Kidney (tissue), 14 donors: Measurements from ENCODE around the gene ZNF618. TPM values are rescaled to one million over a fixed set of nuclear protein-coding genes. Genes with fewer than 3 reads are reported as not detected.

Experiments
- DNase-seq, 5 donors: peaks; one replicate each; pipeline ENCODE4 v3.0.0-alpha.2; 2013 to 2020
- FAIRE-seq: peaks from 2 replicates; lab custom pipeline; 2012; peaks lifted over from hg19 to GRCh38; lab: Jason Lieb, UNC
- H3K27ac ChIP-seq, 2 donors: one replicate each; pipeline ENCODE4 v1.7.0; 2013; ENCODE audit warnings: low read depth in 2 of 2, low read length in 2 of 2, inconsistent platforms in 1 of 2
- H3K27me3 ChIP-seq: one replicate; pipeline ENCODE4 v1.7.1; 2013; ENCODE audit warnings: low read length, inconsistent platforms; ENCODE audit not compliant: control insufficient read depth, insufficient read depth
- H3K36me3 ChIP-seq, 3 donors: one replicate each; pipeline versions ENCODE4 v1.7.0 to v1.7.1; 2013; ENCODE audit warnings: low read length in 3 of 3, control low read depth in 1 of 3, inconsistent platforms in 1 of 3; ENCODE audit not compliant: insufficient read depth in 3 of 3, control insufficient read depth in 2 of 3
- H3K4me1 ChIP-seq, 3 donors: one replicate each; pipeline versions ENCODE4 v1.7.0 to v1.7.1; 2013; ENCODE audit warnings: low read length in 3 of 3, inconsistent platforms in 1 of 3, low read depth in 1 of 3; ENCODE audit not compliant: control insufficient read depth in 2 of 3, insufficient read depth in 2 of 3
- H3K4me3 ChIP-seq, 3 donors: one replicate each; pipeline versions ENCODE4 v1.7.0 to v1.8.1; 2013; ENCODE audit warnings: low read length in 3 of 3, control low read depth in 1 of 3, inconsistent platforms in 1 of 3
- H3K9ac ChIP-seq, 3 donors: one replicate each; pipeline versions ENCODE4 v1.7.0 to v1.7.1; 2013; ENCODE audit warnings: low read length in 3 of 3, control low read depth in 1 of 3, inconsistent platforms in 1 of 3
- H3K9me3 ChIP-seq, 3 donors: one replicate each; pipeline versions ENCODE4 v1.7.0 to v1.7.1; 2013; ENCODE audit warnings: low read length in 3 of 3, control low read depth in 1 of 3, inconsistent platforms in 1 of 3; ENCODE audit not compliant: control insufficient read depth in 2 of 3, insufficient read depth in 1 of 3
- CTCF ChIP-seq: IDR thresholded peaks from 3 replicates; pipeline ENCODE4 v1.5.1; 2012; ENCODE audit warnings: mild to moderate bottlenecking, moderate library complexity, borderline replicate concordance; ENCODE audit not compliant: insufficient read depth; ENCODE audit errors: extremely low read depth
- intact Hi-C: fragments of 100-400 bp; cut with DNase I; formaldehyde crosslinking; loops from one replicate; pipeline ENCODE4 v1.11.1; 2022
- polyA plus RNA-seq: library from polyadenylated mRNA; stranded (reverse); fragments of 350-450 nt; fragmentation: Illumina TruSeq; extraction: RNeasy Lipid Tissue Mini Kit (QIAGEN cat#74804); gene quantifications from one replicate; pipeline ENCODE4 v1.2.3, GENCODE V29; 2014; ENCODE audit warnings: low read depth, low replicate concordance; ENCODE audit not compliant: insufficient read depth
- total RNA-seq: library from RNA; stranded (reverse); fragmentation: NEBNext Ultra II Directional; extraction: Animal tissue kit (Norgen Biotek cat#: 25700); gene quantifications from one replicate; pipeline ENCODE4 v1.2.1, GENCODE V29; 2021
- donor health status: control.
- donor health status: control.
- donor health status: control.
- donor health status: control.
- donor health status: control.
- donor health status: DM: yes; HTN: yes; CAD: no.
- donor health status: Normal renal cell carcinoma (clear cell type).

ZNF618 gene
- total and polyA plus RNA-seq, 2 donors from 2014 or later = 5.6 to 31.9 TPM

GRCh38 chr9:114031037-114031630, 155.0 kb downstream of the ZNF618 start:
- peak in 2 of 5 donors; percentile 4 to 15 for DNase-seq
- no peak overlapping the region for H3K4me3 ChIP-seq
- H3K27ac ChIP-seq = no peak overlapping the region
- intact Hi-C loops = no loop called here
- H3K4me1 ChIP-seq = no peaks in the 10 kb centered on the region
- peaks cover 0 to 44% (median 15%) of the 10 kb centered on the region in 3 donors for H3K36me3 ChIP-seq
- no peak overlapping the region for H3K9ac ChIP-seq
- H3K9me3 ChIP-seq = no peaks in the 10 kb centered on the region
- TF ChIP-seq CTCF = no peak
- FAIRE-seq = no peak
- H3K27me3 ChIP-seq = no peaks in the 10 kb centered on the region

- intact Hi-C loops = no loop called here
Measured at GRCh38 chr9:114031948-114032840, 156.1 kb downstream of the ZNF618 start.

GRCh38 chr9:114033397-114034103, 157.4 kb downstream of the ZNF618 start:
- peak; percentile 58 for TF ChIP-seq CTCF
- peaks cover 0 to 2% (median 0%) of the 10 kb centered on the region in 3 donors for H3K4me1 ChIP-seq
- no peak overlapping the region for H3K27ac ChIP-seq
- intact Hi-C loops = no loop called here
- H3K9ac ChIP-seq = no peak overlapping the region
- peak in 4 of 5 donors; percentile 26 to 51 (median 40) for DNase-seq
- no peaks in the 10 kb centered on the region for H3K9me3 ChIP-seq
- no peak overlapping the region for H3K4me3 ChIP-seq
- peaks cover 6 to 55% (median 25%) of the 10 kb centered on the region in 3 donors for H3K36me3 ChIP-seq
- FAIRE-seq = no peak
- H3K27me3 ChIP-seq = no peaks in the 10 kb centered on the region

More at GRCh38 chr9:114031948-114032840, 156.1 kb downstream of the ZNF618 start:
- DNase-seq (peak in 2 of 5 donors; percentile 6 to 33), FAIRE-seq (no peak)
- Histone ChIP-seq H3K4me3 (no peak overlapping the region), H3K9ac (no peak overlapping the region), H3K36me3 (peaks cover 5 to 54% (median 25%) of the 10 kb centered on the region in 3 donors), H3K27me3 (no peaks in the 10 kb centered on the region), H3K9me3 (no peaks in the 10 kb centered on the region), H3K27ac (no peak overlapping the region), H3K4me1 (no peaks in the 10 kb centered on the region)
- TF ChIP-seq CTCF = no peak
